A673 (cell line): ENCODE results near the gene TENT5A. TPM values are rescaled to one million over a fixed set of nuclear protein-coding genes. Genes with fewer than 3 reads are reported as not detected.

ENCODE experiments used
- BruUV-seq: library from RNA; stranded (reverse); fragments of 400-500 nt; replicated peaks from 2 replicates; lab custom pipeline; 2021; lab: Mats Ljungman, UMichigan
- CTCF ChIA-PET: fragments of 300-600 bp; sonication (Branson Sonifier 250); formaldehyde crosslinking; loops from one replicate; lab custom pipeline; 2022; ENCODE audit warnings: antibody characterized with exemption; lab: Charles Lee
- POLR2A ChIA-PET: fragments of 300-600 bp; sonication (Branson Sonifier 250); formaldehyde crosslinking; loops from one replicate; lab custom pipeline; 2022; ENCODE audit warnings: antibody characterized with exemption; ENCODE audit not compliant: low non-redundant PET; lab: Charles Lee
- DNase-seq: peaks from one replicate; pipeline ENCODE4 v3.0.0-alpha.2; 2015; ENCODE audit warnings: low spot score
- H3K27ac ChIP-seq: fragments of 200-600 bp; sonication (generic); 2 replicates; pipeline ENCODE4 v1.5.1; 2016; ENCODE audit warnings: mixed run types, low read depth, mild to moderate bottlenecking, mixed read lengths, antibody characterized with exemption, low read length; ENCODE audit not compliant: poor library complexity, severe bottlenecking
- H3K27me3 ChIP-seq: fragments of 200-600 bp; sonication (generic); replicated peaks from 2 replicates; pipeline ENCODE4 v1.6.1; 2017; ENCODE audit warnings: mixed run types, low read depth, mild to moderate bottlenecking, mixed read lengths, antibody characterized with exemption, low read length; ENCODE audit not compliant: insufficient read depth, poor library complexity
- H3K36me3 ChIP-seq: fragments of 200-600 bp; sonication (generic); 2 replicates; pipeline ENCODE4 v1.6.1; 2016; ENCODE audit warnings: mixed run types, mild to moderate bottlenecking, mixed read lengths, antibody characterized with exemption, low read length; ENCODE audit not compliant: insufficient read depth, poor library complexity, severe bottlenecking
- H3K4me1 ChIP-seq: fragments of 200-600 bp; sonication (generic); 2 replicates; pipeline ENCODE4 v1.6.1; 2017; ENCODE audit warnings: mixed run types, mild to moderate bottlenecking, mixed read lengths, antibody characterized with exemption, low read length; ENCODE audit not compliant: insufficient read depth, poor library complexity, severe bottlenecking
- H3K4me3 ChIP-seq: fragments of 200-600 bp; sonication (generic); 2 replicates; pipeline ENCODE4 v1.5.1; 2016; ENCODE audit warnings: low read depth, mixed run types, mild to moderate bottlenecking, mixed read lengths, low read length; ENCODE audit not compliant: poor library complexity, severe bottlenecking
- H3K9me3 ChIP-seq: fragments of 200-600 bp; sonication (generic); 2 replicates; pipeline ENCODE4 v1.6.1; 2016; ENCODE audit warnings: mixed run types, low read depth, mild to moderate bottlenecking, mixed read lengths, antibody characterized with exemption, low read length; ENCODE audit not compliant: poor library complexity, severe bottlenecking
- EZH2 ChIP-seq: fragments of 200-600 bp; sonication (generic); IDR thresholded peaks from 2 replicates; pipeline ENCODE4 v1.6.1; 2017; ENCODE audit warnings: borderline replicate concordance, low read depth, mild to moderate bottlenecking, mixed read lengths, antibody characterized with exemption, low read length; ENCODE audit not compliant: poor library complexity, severe bottlenecking
- intact Hi-C: fragments of 100-400 bp; cut with micrococcal nuclease; formaldehyde crosslinking; loops from one replicate; pipeline ENCODE4 v1.10.0; 2022; ENCODE audit not compliant: unreplicated experiment
- total RNA-seq: library from RNA; stranded (reverse); gene quantifications from 2 replicates; pipeline ENCODE4 v1.2.3, GENCODE V29; 2021
- TF ChIP-seq, protein P1 (sequence below): fragments of 300-800, 200-600 bp; sonication (generic); conservative IDR thresholded peaks from 2 replicates; pipeline ENCODE4 v1.5.1; 2017; ENCODE audit warnings: low read depth, mild to moderate bottlenecking, antibody characterized with exemption, low read length, moderate library complexity, mixed read lengths

The TENT5A gene
- total RNA-seq, 1 experiment from 2014 or later = 37.1 TPM

DNA sequence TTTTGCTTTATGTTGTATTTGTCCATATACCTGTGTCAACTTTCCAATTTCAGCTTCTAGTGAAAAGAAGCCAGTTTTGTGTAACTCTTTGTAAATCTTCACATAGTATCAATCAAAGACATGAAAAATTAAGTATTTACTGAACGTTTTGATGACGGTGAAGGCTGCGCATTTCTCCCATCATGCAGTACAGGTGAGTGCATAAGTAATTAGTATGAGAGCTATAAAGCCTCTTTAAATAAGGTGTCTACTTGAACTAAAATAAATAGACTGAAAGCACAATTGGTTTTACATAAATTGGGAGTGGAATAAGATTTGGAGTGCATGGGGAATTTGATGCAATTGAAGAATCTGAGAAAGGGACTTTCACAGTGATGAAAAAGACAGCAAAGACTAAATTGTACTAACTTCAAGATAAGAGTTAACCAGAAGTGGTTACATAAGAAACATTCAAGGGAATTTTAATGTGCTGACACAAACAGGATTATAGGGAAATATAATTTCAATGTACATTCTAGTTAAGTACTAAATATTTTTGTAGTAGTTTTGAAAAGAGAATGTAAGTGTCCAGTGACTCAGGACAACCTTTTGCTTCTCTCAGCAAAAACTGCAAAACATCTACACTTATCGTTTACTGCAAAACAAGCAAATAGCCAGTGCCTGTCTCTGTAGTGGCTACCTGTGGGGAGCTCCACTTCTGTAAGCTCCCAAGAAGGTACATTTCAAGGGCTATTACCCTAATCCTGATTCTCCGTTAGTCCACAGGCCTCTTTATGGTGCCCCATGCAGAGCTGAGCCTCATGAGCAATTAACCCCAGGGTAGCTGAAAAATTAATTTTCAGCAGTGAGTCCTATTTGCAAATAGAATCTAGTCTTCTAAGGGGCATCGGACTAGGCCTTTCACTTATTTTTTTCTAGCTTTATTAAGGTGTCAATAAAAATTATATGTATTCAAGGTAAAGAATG is 13.0 kb downstream of the TENT5A start:
- BruUV-seq = no TSS peak
- intact Hi-C loops = no loop called here
- CTCF ChIA-PET = no interaction called here

DNA sequence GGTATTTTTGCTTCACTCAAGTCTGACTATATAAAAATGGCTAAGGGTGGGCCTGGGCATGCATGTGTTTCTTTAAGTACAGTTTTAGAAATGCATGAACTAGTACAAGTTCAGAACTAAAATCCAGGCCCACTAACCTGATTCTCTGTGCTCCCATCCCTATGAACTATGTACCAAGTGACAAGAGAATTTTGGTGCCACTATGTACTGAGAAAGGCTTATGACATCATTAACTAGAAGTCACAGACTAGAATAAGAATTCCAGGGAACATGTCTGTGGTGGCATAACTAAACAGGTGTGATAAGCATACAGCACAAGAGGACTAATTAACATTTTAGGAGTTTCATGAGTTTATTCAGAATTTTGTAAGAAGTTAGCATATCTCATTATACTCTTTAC is 16.1 kb downstream of the TENT5A start:
- TF ChIP-seq, protein P1, sequence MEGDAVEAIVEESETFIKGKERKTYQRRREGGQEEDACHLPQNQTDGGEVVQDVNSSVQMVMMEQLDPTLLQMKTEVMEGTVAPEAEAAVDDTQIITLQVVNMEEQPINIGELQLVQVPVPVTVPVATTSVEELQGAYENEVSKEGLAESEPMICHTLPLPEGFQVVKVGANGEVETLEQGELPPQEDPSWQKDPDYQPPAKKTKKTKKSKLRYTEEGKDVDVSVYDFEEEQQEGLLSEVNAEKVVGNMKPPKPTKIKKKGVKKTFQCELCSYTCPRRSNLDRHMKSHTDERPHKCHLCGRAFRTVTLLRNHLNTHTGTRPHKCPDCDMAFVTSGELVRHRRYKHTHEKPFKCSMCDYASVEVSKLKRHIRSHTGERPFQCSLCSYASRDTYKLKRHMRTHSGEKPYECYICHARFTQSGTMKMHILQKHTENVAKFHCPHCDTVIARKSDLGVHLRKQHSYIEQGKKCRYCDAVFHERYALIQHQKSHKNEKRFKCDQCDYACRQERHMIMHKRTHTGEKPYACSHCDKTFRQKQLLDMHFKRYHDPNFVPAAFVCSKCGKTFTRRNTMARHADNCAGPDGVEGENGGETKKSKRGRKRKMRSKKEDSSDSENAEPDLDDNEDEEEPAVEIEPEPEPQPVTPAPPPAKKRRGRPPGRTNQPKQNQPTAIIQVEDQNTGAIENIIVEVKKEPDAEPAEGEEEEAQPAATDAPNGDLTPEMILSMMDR = no peak
- TF ChIP-seq EZH2 = no peak
- no peaks in the 10 kb centered on the region for H3K36me3 ChIP-seq
- H3K9me3 ChIP-seq = peaks cover 7% of the 10 kb centered on the region
- BruUV-seq = no TSS peak
- H3K4me3 ChIP-seq = no peak overlapping the region
- H3K27me3 ChIP-seq = no peaks in the 10 kb centered on the region
- H3K27ac ChIP-seq = no peak overlapping the region
- intact Hi-C loops = no loop called here
- peaks cover 8% of the 10 kb centered on the region for H3K4me1 ChIP-seq
- ChIA-PET CTCF (no interaction called here), POLR2A (no interaction called here)
- DNase-seq = no peak

More for the DNA sequence above, 13.0 kb downstream of the TENT5A start:
- no peak for DNase-seq
- Histone ChIP-seq H3K4me3 (no peak overlapping the region), H3K27me3 (no peaks in the 10 kb centered on the region), H3K27ac (no peak overlapping the region), H3K36me3 (no peaks in the 10 kb centered on the region), H3K9me3 (peaks cover 7% of the 10 kb centered on the region), H3K4me1 (peaks cover 8% of the 10 kb centered on the region)
- POLR2A ChIA-PET = no interaction called here
- TF ChIP-seq EZH2 = no peak
- TF ChIP-seq, protein P1 = no peak

DNA sequence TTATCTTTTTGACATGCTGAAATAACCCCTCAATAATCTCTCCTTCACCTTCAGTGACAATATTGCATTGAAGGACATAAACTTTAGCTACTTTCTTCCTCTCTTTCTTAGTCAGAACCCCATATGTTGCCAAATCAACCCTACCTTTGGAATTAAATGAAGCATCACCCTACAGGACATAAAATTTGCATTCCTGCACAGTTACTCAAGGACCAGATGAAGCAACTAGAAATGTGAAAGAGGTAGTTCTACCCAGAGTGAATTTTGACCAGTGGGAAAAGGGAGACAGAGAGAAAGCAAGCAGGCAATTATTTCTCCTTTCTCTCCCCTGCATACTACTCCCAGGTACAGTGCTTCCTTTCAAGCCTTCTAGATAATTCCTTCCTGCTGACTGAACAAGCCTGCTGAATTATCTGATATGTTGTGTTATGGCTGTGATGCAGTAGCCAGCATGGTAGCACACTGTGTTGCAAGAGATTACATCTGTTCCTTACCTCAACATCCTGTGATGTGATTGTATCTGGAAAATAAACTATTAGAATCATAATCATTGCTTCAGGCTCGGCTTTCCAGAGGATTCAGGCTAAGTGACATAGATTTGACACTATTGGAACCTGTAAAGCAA is 16.6 kb downstream of the TENT5A start:
- no TSS peak for BruUV-seq
- H3K27me3 ChIP-seq = no peaks in the 10 kb centered on the region
- H3K4me1 ChIP-seq = peaks cover 8% of the 10 kb centered on the region
- no peaks in the 10 kb centered on the region for H3K36me3 ChIP-seq
- ChIA-PET POLR2A (no interaction called here), CTCF (no interaction called here)
- no peak for DNase-seq
- TF ChIP-seq EZH2 = no peak
- TF ChIP-seq, protein P1 = no peak
- intact Hi-C loops = no loop called here
- H3K27ac ChIP-seq = no peak overlapping the region
- H3K9me3 ChIP-seq = peaks cover 7% of the 10 kb centered on the region
- no peak overlapping the region for H3K4me3 ChIP-seq
